Tibial nerve (tissue), 4 donors: ENCODE data around the gene KDM4C. TPM values are rescaled to one million over a fixed set of nuclear protein-coding genes. Genes with fewer than 3 reads are reported as not detected.

Source experiments
- DNase-seq, 2 donors: peaks; one replicate each; pipeline ENCODE4 v3.0.0-alpha.2; 2019; ENCODE audit warnings: low spot score in 2 of 2
- H3K27ac ChIP-seq, 4 donors: fragments of 200-600 bp; sonication (generic) in 3 of 4; one replicate each; pipeline ENCODE4 v1.5.1; 2017 to 2019; ENCODE audit warnings: mild to moderate bottlenecking in 1 of 4
- H3K27me3 ChIP-seq, 2 donors: fragments of 200-600 bp; sonication (generic) in 1 of 2; one replicate each; pipeline versions ENCODE4 v1.5.1 to v1.6.0; 2017 to 2019
- H3K36me3 ChIP-seq, 3 donors: fragments of 200-600 bp; sonication (generic); one replicate each; pipeline ENCODE4 v1.5.1; 2018 to 2019
- H3K4me1 ChIP-seq, 4 donors: fragments of 200-600 bp; sonication (generic) in 3 of 4; one replicate each; pipeline ENCODE4 v1.5.1; 2017 to 2019
- H3K4me3 ChIP-seq, 4 donors: fragments of 200-600 bp; sonication (generic) in 3 of 4; one replicate each; pipeline ENCODE4 v1.5.1; 2017 to 2019; ENCODE audit warnings: mild to moderate bottlenecking in 1 of 4, moderate library complexity in 1 of 4
- H3K9me3 ChIP-seq, 4 donors: fragments of 200-600 bp; sonication (generic) in 3 of 4; one replicate each; pipeline ENCODE4 v1.5.1; 2017 to 2019
- EP300 ChIP-seq, 2 donors: sonication (generic); formaldehyde crosslinking; IDR thresholded peaks; one replicate each; pipeline ENCODE4 v1.6.1; 2017; ENCODE audit warnings: antibody characterized with exemption in 2 of 2, mild to moderate bottlenecking in 1 of 2
- POLR2A ChIP-seq, 2 donors: fragments of 450-650 bp; IDR thresholded peaks; one replicate each; pipeline ENCODE4 v1.6.1; 2017; ENCODE audit warnings: antibody characterized with exemption in 2 of 2, mild to moderate bottlenecking in 2 of 2, moderate library complexity in 2 of 2
- WGBS, 2 donors: methylation state at CpG; one replicate each; pipeline ENCODE4 v1.1.5; 2018; 5-methylcytosine and 5-hydroxymethylcytosine counted together
- total RNA-seq, 4 donors: library from RNA; depleted of rRNA; stranded (reverse); fragments of >200 nt; gene quantifications; one replicate each; pipeline ENCODE4 v1.1.0, GENCODE V29; 2016
- TF ChIP-seq, protein P1 (sequence below), 5 experiments: fragments of 200-600 bp in 3 of 5; fragments of 450-650 bp in 2 of 5; sonication (generic) in 3 of 5; IDR thresholded peaks; one replicate each; pipeline ENCODE4 v1.5.1; 2016 to 2019; ENCODE audit warnings: antibody characterized with exemption in 5 of 5, mild to moderate bottlenecking in 3 of 5, moderate library complexity in 2 of 5

The KDM4C gene
- total RNA-seq, 4 donors from 2014 or later = 27.8 to 47.7 (median 38.1) TPM

- 66 to 78% methylated on average over 2 of the region's 2 CpGs for whole genome bisulfite sequencing, 2 donors
- Histone ChIP-seq H3K4me3 (no peak overlapping the region), H3K27ac (no peak overlapping the region), H3K36me3 (peaks cover 0 to 4% (median 0%) of the 10 kb centered on the region in 3 donors), H3K4me1 (peaks cover 0 to 5% (median 0%) of the 10 kb centered on the region in 4 donors), H3K27me3 (no peaks in the 10 kb centered on the region), H3K9me3 (no peaks in the 10 kb centered on the region)
- TF ChIP-seq EP300 (IDR thresholded peaks at IDR 0.05) (no peak), POLR2A (IDR thresholded peaks at IDR 0.05) (no peak)
- TF ChIP-seq, protein P1, sequence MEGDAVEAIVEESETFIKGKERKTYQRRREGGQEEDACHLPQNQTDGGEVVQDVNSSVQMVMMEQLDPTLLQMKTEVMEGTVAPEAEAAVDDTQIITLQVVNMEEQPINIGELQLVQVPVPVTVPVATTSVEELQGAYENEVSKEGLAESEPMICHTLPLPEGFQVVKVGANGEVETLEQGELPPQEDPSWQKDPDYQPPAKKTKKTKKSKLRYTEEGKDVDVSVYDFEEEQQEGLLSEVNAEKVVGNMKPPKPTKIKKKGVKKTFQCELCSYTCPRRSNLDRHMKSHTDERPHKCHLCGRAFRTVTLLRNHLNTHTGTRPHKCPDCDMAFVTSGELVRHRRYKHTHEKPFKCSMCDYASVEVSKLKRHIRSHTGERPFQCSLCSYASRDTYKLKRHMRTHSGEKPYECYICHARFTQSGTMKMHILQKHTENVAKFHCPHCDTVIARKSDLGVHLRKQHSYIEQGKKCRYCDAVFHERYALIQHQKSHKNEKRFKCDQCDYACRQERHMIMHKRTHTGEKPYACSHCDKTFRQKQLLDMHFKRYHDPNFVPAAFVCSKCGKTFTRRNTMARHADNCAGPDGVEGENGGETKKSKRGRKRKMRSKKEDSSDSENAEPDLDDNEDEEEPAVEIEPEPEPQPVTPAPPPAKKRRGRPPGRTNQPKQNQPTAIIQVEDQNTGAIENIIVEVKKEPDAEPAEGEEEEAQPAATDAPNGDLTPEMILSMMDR (IDR thresholded peaks at IDR 0.05) = no peak
- no peak for DNase-seq
Measured at GRCh38 chr9:6887051-6887450, 129.3 kb downstream of the KDM4C start.

DNA sequence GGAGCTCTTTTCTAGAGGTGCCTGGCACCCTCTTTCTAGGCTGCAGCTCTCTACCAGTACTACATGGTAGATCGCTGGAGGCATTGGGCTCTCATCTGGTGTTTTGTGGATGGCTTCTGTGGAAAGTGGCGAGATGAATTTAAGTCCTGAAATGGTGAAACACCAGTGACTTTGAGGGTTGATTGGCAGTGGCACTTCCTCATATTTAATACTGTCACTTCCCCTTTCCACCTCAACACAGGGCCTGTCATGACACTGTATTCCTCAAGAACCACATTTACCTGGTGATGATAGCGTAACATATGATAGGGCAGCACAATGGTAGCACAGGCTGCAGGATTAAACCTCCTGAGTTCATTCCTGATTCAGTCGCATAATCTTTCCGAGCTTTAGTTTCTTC is 132.1 kb downstream of the KDM4C start:
- Histone ChIP-seq H3K36me3 (peaks cover 0 to 24% (median 0%) of the 10 kb centered on the region in 3 donors), H3K27me3 (no peaks in the 10 kb centered on the region), H3K4me1 (no peaks in the 10 kb centered on the region), H3K27ac (no peak overlapping the region), H3K9me3 (no peaks in the 10 kb centered on the region), H3K4me3 (no peak overlapping the region)
- no peak for DNase-seq
- 92 to 93% methylated on average over 5 of the region's 5 CpGs for WGBS, 2 donors
- TF ChIP-seq, protein P1 (IDR thresholded peaks at IDR 0.05) = no peak

- Histone ChIP-seq H3K27me3 (no peaks in the 10 kb centered on the region), H3K9me3 (no peaks in the 10 kb centered on the region), H3K4me3 (no peak overlapping the region), H3K4me1 (peaks cover 0 to 20% (median 4%) of the 10 kb centered on the region in 4 donors), H3K36me3 (peaks cover 0 to 20% (median 0%) of the 10 kb centered on the region in 3 donors), H3K27ac (no peak overlapping the region)
- no peak for DNase-seq
- TF ChIP-seq, protein P1 (IDR thresholded peaks at IDR 0.05) = no peak
- WGBS, 2 donors = 88 to 95% methylated on average over 6 of the region's 6 CpGs
Measured at GRCh38 chr9:6893350-6894131, 135.8 kb downstream of the KDM4C start.

- Histone ChIP-seq H3K9me3 (no peaks in the 10 kb centered on the region), H3K27me3 (no peaks in the 10 kb centered on the region), H3K27ac (no peak overlapping the region), H3K4me3 (no peak overlapping the region), H3K4me1 (peaks cover 0 to 20% (median 4%) of the 10 kb centered on the region in 4 donors), H3K36me3 (peaks cover 0 to 20% (median 0%) of the 10 kb centered on the region in 3 donors)
- WGBS, 2 donors = 69 to 82% methylated on average over 3 of the region's 3 CpGs
- DNase-seq = no peak
- TF ChIP-seq, protein P1 (IDR thresholded peaks at IDR 0.05) = no peak
- no peak for TF ChIP-seq POLR2A (IDR thresholded peaks at IDR 0.05)
- no peak for TF ChIP-seq EP300 (IDR thresholded peaks at IDR 0.05)
Measured at GRCh38 chr9:6894135-6894534, 136.4 kb downstream of the KDM4C start.

- no peak for DNase-seq
- H3K4me1 ChIP-seq = peaks cover 0 to 20% (median 4%) of the 10 kb centered on the region in 4 donors
- no peaks in the 10 kb centered on the region for H3K27me3 ChIP-seq
- 94 to 99% methylated on average over 1 of the region's 1 CpG for WGBS, 2 donors
- peaks cover 0 to 25% (median 0%) of the 10 kb centered on the region in 3 donors for H3K36me3 ChIP-seq
- H3K4me3 ChIP-seq = no peak overlapping the region
- TF ChIP-seq POLR2A (IDR thresholded peaks at IDR 0.05) (no peak), EP300 (IDR thresholded peaks at IDR 0.05) (no peak)
- TF ChIP-seq, protein P1 (IDR thresholded peaks at IDR 0.05) = no peak
- no peaks in the 10 kb centered on the region for H3K9me3 ChIP-seq
- H3K27ac ChIP-seq = no peak overlapping the region
Measured at GRCh38 chr9:6895754-6896153, 138.0 kb downstream of the KDM4C start.
